Neural progenitor cell (in vitro differentiated cells): ENCODE results near the gene CISTR. TPM values are rescaled to one million over a fixed set of nuclear protein-coding genes. Genes with fewer than 3 reads are reported as not detected.
A peak's percentile ranks its signal among the peaks of the same experiment; 100 is the strongest.

Experiments
- DNase-seq: peaks from one replicate; pipeline ENCODE4 v3.0.0-alpha.2; 2016; ENCODE audit warnings: low spot score
- H2AFZ ChIP-seq: fragments of 200-600 bp; sonication (generic); replicated peaks from 2 replicates; pipeline ENCODE4 v1.6.1; 2016; ENCODE audit warnings: antibody characterized with exemption
- H3F3A ChIP-seq: fragments of 200-600 bp; sonication (generic); 2 replicates; pipeline ENCODE4 v1.6.1; 2016; ENCODE audit warnings: antibody characterized with exemption, low read depth
- H3K27ac ChIP-seq: fragments of 200-600 bp; sonication (generic); 2 replicates; pipeline ENCODE4 v1.5.1; 2016; ENCODE audit warnings: mild to moderate bottlenecking
- H3K27me3 ChIP-seq: fragments of 200-600 bp; sonication (generic); 2 replicates; pipeline ENCODE4 v1.6.1; 2016; ENCODE audit warnings: mild to moderate bottlenecking, moderate library complexity
- H3K36me3 ChIP-seq: fragments of 200-600 bp; sonication (generic); 2 replicates; pipeline ENCODE4 v1.5.1; 2016
- H3K4me1 ChIP-seq: fragments of 200-600 bp; sonication (generic); 2 replicates; pipeline ENCODE4 v1.6.1; 2016; ENCODE audit warnings: mixed run types
- H3K4me2 ChIP-seq: fragments of 200-600 bp; sonication (generic); 2 replicates; pipeline ENCODE4 v1.6.1; 2016
- H3K4me3 ChIP-seq: fragments of 200-600 bp; sonication (generic); 2 replicates; pipeline ENCODE4 v1.5.1; 2016
- H3K79me2 ChIP-seq: fragments of 200-600 bp; sonication (generic); 2 replicates; pipeline ENCODE4 v1.6.1; 2016; ENCODE audit warnings: low read depth
- H3K9ac ChIP-seq: fragments of 200-600 bp; sonication (generic); 2 replicates; pipeline ENCODE4 v1.6.1; 2016
- H3K9me3 ChIP-seq: fragments of 200-600 bp; sonication (generic); 2 replicates; pipeline ENCODE4 v1.5.1; 2016; ENCODE audit warnings: low read depth
- H4K20me1 ChIP-seq: fragments of 200-600 bp; sonication (generic); 2 replicates; pipeline ENCODE4 v1.6.1; 2016; ENCODE audit warnings: low read depth
- H3K27ac Mint-ChIP-seq: 3 replicates; pipeline ENCODE4 v1.8.0; 2021; ENCODE audit warnings: mixed read lengths
- H3K27me3 Mint-ChIP-seq: 2 replicates; pipeline ENCODE4 v1.8.0; 2022; ENCODE audit warnings: low read depth, mild to moderate bottlenecking, inconsistent platforms, moderate library complexity, mixed read lengths; ENCODE audit not compliant: insufficient read depth
- H3K36me3 Mint-ChIP-seq: 3 replicates; pipeline ENCODE4 v1.8.0; 2021; ENCODE audit warnings: mixed read lengths
- H3K4me1 Mint-ChIP-seq: 3 replicates; pipeline ENCODE4 v1.8.0; 2021; ENCODE audit warnings: mixed read lengths
- H3K4me3 Mint-ChIP-seq: 3 replicates; pipeline ENCODE4 v1.8.0; 2021; ENCODE audit warnings: mild to moderate bottlenecking, moderate library complexity, mixed read lengths
- H3K9me3 Mint-ChIP-seq: 3 replicates; pipeline ENCODE4 v1.8.0; 2020; ENCODE audit warnings: mixed read lengths
- CTCF ChIP-seq: fragments of 200-600 bp; sonication (generic); IDR thresholded peaks from 2 replicates; pipeline ENCODE4 v1.5.1; 2017; ENCODE audit warnings: antibody characterized with exemption, mild to moderate bottlenecking
- EZH2 ChIP-seq: fragments of 200-600 bp; sonication (generic); IDR thresholded peaks from 2 replicates; pipeline ENCODE4 v1.6.1; 2017; ENCODE audit warnings: antibody characterized with exemption, mild to moderate bottlenecking, moderate library complexity
- EZH2phosphoT487 ChIP-seq: fragments of 200-600 bp; sonication (generic); IDR thresholded peaks from 2 replicates; pipeline ENCODE4 v1.6.1; 2017; ENCODE audit warnings: antibody characterized with exemption
- total RNA-seq: library from RNA; depleted of rRNA; stranded (reverse); fragments of >200 nt; gene quantifications from 2 replicates; pipeline ENCODE4 v1.2.3, GENCODE V29; 2015; ENCODE audit warnings: low replicate concordance

Gene CISTR
- total RNA-seq, 1 donor from 2014 or later: not detected

GRCh38 chr12:53726341-53726740 lies 25.4 kb downstream of the CISTR start:
- H3K4me2 ChIP-seq: peak overlapping the region; percentile 98
- H3K9ac ChIP-seq: no peak overlapping the region
- H3K27me3 ChIP-seq: peaks cover 4% of the 10 kb centered on the region
- Mint-ChIP-seq H3K4me3 (peak overlapping the region; percentile 95), H3K36me3 (no peaks in the 10 kb centered on the region), H3K27me3 (peaks cover 9% of the 10 kb centered on the region), H3K4me1 (peaks cover 19% of the 10 kb centered on the region), H3K27ac (no peak overlapping the region), H3K9me3 (no peaks in the 10 kb centered on the region)
- no peak for DNase-seq
- no peaks in the 10 kb centered on the region for H3K9me3 ChIP-seq
- no peak overlapping the region for H2AFZ ChIP-seq
- no peaks in the 10 kb centered on the region for H4K20me1 ChIP-seq
- peak overlapping the region; percentile 97 for H3K4me3 ChIP-seq
- H3K79me2 ChIP-seq: no peaks in the 10 kb centered on the region
- no peaks in the 10 kb centered on the region for H3K36me3 ChIP-seq
- no peaks in the 10 kb centered on the region for H3F3A ChIP-seq
- peaks cover 10% of the 10 kb centered on the region for H3K4me1 ChIP-seq
- TF ChIP-seq EZH2phosphoT487 (no peak), CTCF (no peak)
- no peak overlapping the region for H3K27ac ChIP-seq

DNA sequence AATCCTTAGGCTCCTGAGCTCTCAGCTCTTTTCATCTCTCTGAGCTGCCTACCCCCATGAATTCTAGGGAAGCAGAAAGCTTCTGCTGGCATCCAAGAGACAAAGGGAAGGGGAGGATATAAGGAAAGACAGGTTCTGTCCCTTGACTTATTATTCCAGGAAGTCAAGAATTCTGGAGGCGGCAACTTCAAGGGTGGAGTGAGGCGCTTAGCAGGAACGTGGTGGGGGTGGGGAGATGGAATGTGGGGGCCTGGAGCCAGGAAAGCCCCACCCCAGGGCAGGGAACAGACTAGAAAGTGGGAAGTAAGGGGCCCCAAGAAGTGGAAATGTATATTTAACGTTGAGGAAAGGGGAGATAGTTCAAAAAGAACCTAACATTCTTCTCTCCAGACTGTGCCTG lies 26.0 kb downstream of the CISTR start:
- H3K4me1 Mint-ChIP-seq: peaks cover 19% of the 10 kb centered on the region
- H3K27ac Mint-ChIP-seq: no peak overlapping the region
- Histone ChIP-seq H3K27ac (no peak overlapping the region), H3K4me3 (no peak overlapping the region), H3K9me3 (no peaks in the 10 kb centered on the region), H3K36me3 (no peaks in the 10 kb centered on the region), H2AFZ (no peak overlapping the region), H3K79me2 (no peaks in the 10 kb centered on the region), H3K4me2 (no peak overlapping the region), H4K20me1 (no peaks in the 10 kb centered on the region), H3K4me1 (peaks cover 10% of the 10 kb centered on the region), H3K27me3 (no peaks in the 10 kb centered on the region), H3F3A (no peaks in the 10 kb centered on the region), H3K9ac (no peak overlapping the region)
- H3K4me3 Mint-ChIP-seq: peak overlapping the region; percentile 95
- H3K27me3 Mint-ChIP-seq: peaks cover 5% of the 10 kb centered on the region
- TF ChIP-seq EZH2phosphoT487 (no peak), CTCF (no peak), EZH2 (no peak)
- no peak for DNase-seq
- no peaks in the 10 kb centered on the region for H3K9me3 Mint-ChIP-seq
- peaks cover under 1% of the 10 kb centered on the region for H3K36me3 Mint-ChIP-seq

GRCh38 chr12:53722450-53723041 lies 29.2 kb downstream of the CISTR start:
- peaks cover 15% of the 10 kb centered on the region for H3K4me1 Mint-ChIP-seq
- peaks cover 4% of the 10 kb centered on the region for H3K36me3 Mint-ChIP-seq
- no peaks in the 10 kb centered on the region for H3K79me2 ChIP-seq
- H4K20me1 ChIP-seq: no peaks in the 10 kb centered on the region
- no peaks in the 10 kb centered on the region for H3K27me3 ChIP-seq
- no peaks in the 10 kb centered on the region for H3F3A ChIP-seq
- TF ChIP-seq EZH2: no peak
- TF ChIP-seq CTCF: no peak
- no peak for TF ChIP-seq EZH2phosphoT487
- no peak for DNase-seq
- H3K27ac ChIP-seq: no peak overlapping the region
- H3K36me3 ChIP-seq: no peaks in the 10 kb centered on the region
- H3K9me3 Mint-ChIP-seq: no peaks in the 10 kb centered on the region
- H3K4me3 ChIP-seq: no peak overlapping the region
- no peak overlapping the region for H3K9ac ChIP-seq
- H3K4me3 Mint-ChIP-seq: no peak overlapping the region
- no peak overlapping the region for H2AFZ ChIP-seq
- H3K4me1 ChIP-seq: peaks cover 3% of the 10 kb centered on the region
- H3K27me3 Mint-ChIP-seq: peaks cover 5% of the 10 kb centered on the region
- H3K4me2 ChIP-seq: no peak overlapping the region
- H3K27ac Mint-ChIP-seq: no peak overlapping the region
- no peaks in the 10 kb centered on the region for H3K9me3 ChIP-seq
